ENCODE results near the gene PLTP. TPM values are rescaled to one million over a fixed set of nuclear protein-coding genes. Genes with fewer than 3 reads are reported as not detected.

PLTP gene
- total RNA-seq, 1 experiment from 2014 or later: 62.5 TPM

- H2BK20ac ChIP-seq (ENCODE audit: low read depth, low read length, poor library complexity, severe bottlenecking): no peak overlapping the region
- H2BK120ac ChIP-seq (ENCODE audit: low read depth, low read length, poor library complexity, severe bottlenecking): no peak overlapping the region
- WGBS (ENCODE audit: extremely low coverage, insufficient read length, low lambda C conversion rate): no CpG with 5 or more reads among the region's 19 CpGs
- no peak overlapping the region for H3K4me2 ChIP-seq (ENCODE audit: insufficient read depth, insufficient read length, low read length)
- no peak overlapping the region for H3K4me3 Mint-ChIP-seq
- no peak overlapping the region for H3K4ac ChIP-seq (ENCODE audit: low read depth, low read length)
- no peak overlapping the region for H4K8ac ChIP-seq (replicated peaks; ENCODE audit: insufficient read length, low read depth, low read length)
- TF ChIP-seq, protein P1, sequence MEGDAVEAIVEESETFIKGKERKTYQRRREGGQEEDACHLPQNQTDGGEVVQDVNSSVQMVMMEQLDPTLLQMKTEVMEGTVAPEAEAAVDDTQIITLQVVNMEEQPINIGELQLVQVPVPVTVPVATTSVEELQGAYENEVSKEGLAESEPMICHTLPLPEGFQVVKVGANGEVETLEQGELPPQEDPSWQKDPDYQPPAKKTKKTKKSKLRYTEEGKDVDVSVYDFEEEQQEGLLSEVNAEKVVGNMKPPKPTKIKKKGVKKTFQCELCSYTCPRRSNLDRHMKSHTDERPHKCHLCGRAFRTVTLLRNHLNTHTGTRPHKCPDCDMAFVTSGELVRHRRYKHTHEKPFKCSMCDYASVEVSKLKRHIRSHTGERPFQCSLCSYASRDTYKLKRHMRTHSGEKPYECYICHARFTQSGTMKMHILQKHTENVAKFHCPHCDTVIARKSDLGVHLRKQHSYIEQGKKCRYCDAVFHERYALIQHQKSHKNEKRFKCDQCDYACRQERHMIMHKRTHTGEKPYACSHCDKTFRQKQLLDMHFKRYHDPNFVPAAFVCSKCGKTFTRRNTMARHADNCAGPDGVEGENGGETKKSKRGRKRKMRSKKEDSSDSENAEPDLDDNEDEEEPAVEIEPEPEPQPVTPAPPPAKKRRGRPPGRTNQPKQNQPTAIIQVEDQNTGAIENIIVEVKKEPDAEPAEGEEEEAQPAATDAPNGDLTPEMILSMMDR (conservative IDR thresholded peaks at IDR 0.05): no peak; the same call in 2 of the 3 replicates
- no peak overlapping the region for H4K91ac ChIP-seq (ENCODE audit: insufficient read length, low read depth, low read length)
- H3K14ac ChIP-seq (ENCODE audit: insufficient read depth, low read length): no peak overlapping the region
- H3K23me2 ChIP-seq (ENCODE audit: insufficient read length, low read depth, low read length, poor library complexity, severe bottlenecking): no peaks in the 10 kb centered on the region
- H3K23ac ChIP-seq (ENCODE audit: insufficient read length, low read depth, low read length): no peak overlapping the region
- H3K9ac ChIP-seq (ENCODE audit: extremely low read depth, insufficient read length, low read length): no peak overlapping the region
- no peak overlapping the region for H2AFZ ChIP-seq (ENCODE audit: low read length)
- H3K27me3 Mint-ChIP-seq (ENCODE audit: low read depth): no peaks in the 10 kb centered on the region; the same call in 1 of the 2 replicates
- no peaks in the 10 kb centered on the region for H3K4me1 ChIP-seq (ENCODE audit: insufficient read depth, low read length)
- no peak overlapping the region for H2BK12ac ChIP-seq (ENCODE audit: insufficient read length, low read depth, low read length)
- H3K56ac ChIP-seq (ENCODE audit: insufficient read length, low read depth, low read length): no peak overlapping the region
- H2BK5ac ChIP-seq (ENCODE audit: insufficient read length, low read length): no peak overlapping the region
- no peak overlapping the region for H2AK5ac ChIP-seq (ENCODE audit: insufficient read length, low read length)
- H3K27me3 ChIP-seq (ENCODE audit: insufficient read depth, low read length): no peaks in the 10 kb centered on the region
- no peak for DNase-seq
- H3K79me2 ChIP-seq (ENCODE audit: insufficient read depth, low read length): no peaks in the 10 kb centered on the region
- no peak overlapping the region for H3K27ac ChIP-seq (ENCODE audit: insufficient read length, low read depth, low read length)
- H2BK15ac ChIP-seq (ENCODE audit: low read depth, low read length): no peak overlapping the region
- H3K27ac Mint-ChIP-seq: peak overlapping the region in 2 of 3 experiments; percentile 11 to 23; a peak in 1 of 7 replicates
- no peak overlapping the region for H3T11ph ChIP-seq (ENCODE audit: low read length)
- H3K18ac ChIP-seq (ENCODE audit: insufficient read length, low read depth, low read length): no peak overlapping the region
- H3K36me3 Mint-ChIP-seq (ENCODE audit: insufficient read depth in 1 of 3, low read depth in 3 of 3): peaks cover 26 to 69% (median 61%) of the 10 kb centered on the region in 3 experiments; a peak in 6 of 7 replicates
- no peak overlapping the region for H4K5ac ChIP-seq (ENCODE audit: insufficient read length, low read depth, low read length)
- H4K20me1 ChIP-seq (ENCODE audit: control insufficient read depth, insufficient read depth, insufficient read length): peaks cover 2% of the 10 kb centered on the region
- H3K9me3 ChIP-seq (ENCODE audit: control insufficient read depth, low read depth, low read length): no peaks in the 10 kb centered on the region
- H3K79me1 ChIP-seq (ENCODE audit: insufficient read depth, low read depth, low read length, poor library complexity, severe bottlenecking): no peaks in the 10 kb centered on the region
- no peaks in the 10 kb centered on the region for H3K4me1 Mint-ChIP-seq
- no peaks in the 10 kb centered on the region for H3K9me3 Mint-ChIP-seq
Observed at GRCh38 chr20:45944965-45945677, 33.2 kb upstream of the PLTP start.
